Measurements from ENCODE around the gene SEMA6A.

The SEMA6A gene

DNA sequence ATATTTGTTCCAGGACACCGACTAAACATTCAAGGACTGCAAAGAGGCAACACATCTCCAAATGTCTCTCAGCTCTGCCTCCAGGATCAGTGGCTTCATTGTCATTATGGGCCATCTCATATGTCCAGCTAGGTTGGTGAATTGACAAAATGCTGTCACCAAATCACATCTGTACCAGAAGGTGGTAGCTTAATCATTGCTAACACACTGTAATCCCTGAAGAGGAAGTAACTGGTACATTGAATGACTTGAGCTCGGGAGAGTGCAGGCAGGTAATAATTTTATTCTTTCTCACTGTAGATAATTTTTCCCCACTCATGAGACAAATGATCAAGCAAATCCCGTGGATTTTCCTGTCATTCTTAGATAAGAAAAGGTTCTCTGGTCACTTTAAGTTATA lies 169.8 kb downstream of the SEMA6A start:
- no peak for ATAC-seq
- TF ChIP-seq SNAI2 (CRISPR knock-in tag; IDR thresholded peaks at IDR 0.05): no peak
- TF ChIP-seq, protein P1, sequence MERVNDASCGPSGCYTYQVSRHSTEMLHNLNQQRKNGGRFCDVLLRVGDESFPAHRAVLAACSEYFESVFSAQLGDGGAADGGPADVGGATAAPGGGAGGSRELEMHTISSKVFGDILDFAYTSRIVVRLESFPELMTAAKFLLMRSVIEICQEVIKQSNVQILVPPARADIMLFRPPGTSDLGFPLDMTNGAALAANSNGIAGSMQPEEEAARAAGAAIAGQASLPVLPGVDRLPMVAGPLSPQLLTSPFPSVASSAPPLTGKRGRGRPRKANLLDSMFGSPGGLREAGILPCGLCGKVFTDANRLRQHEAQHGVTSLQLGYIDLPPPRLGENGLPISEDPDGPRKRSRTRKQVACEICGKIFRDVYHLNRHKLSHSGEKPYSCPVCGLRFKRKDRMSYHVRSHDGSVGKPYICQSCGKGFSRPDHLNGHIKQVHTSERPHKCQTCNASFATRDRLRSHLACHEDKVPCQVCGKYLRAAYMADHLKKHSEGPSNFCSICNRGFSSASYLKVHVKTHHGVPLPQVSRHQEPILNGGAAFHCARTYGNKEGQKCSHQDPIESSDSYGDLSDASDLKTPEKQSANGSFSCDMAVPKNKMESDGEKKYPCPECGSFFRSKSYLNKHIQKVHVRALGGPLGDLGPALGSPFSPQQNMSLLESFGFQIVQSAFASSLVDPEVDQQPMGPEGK (CRISPR knock-in tag; IDR thresholded peaks at IDR 0.05; ENCODE audit: borderline replicate concordance): no peak

DNA sequence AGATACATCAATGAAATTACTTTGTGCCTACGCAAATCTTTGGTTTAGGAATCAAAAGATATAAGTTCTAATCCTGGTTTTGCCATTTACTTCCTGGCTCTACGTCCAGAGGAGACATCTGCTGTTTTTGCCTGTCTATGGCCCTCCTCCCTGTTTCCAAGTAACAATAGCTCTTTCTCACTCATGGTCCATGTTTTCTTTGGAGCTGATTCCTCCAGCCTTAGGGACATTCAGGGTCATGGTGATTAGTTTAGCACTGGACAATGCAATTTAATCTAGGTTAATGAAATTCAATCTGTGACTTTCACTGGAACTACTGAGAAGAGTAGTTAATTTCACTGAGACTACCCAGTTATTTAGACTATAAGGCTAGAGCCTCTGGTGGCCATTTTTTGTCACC lies 170.6 kb downstream of the SEMA6A start:
- TF ChIP-seq ZNF8 (CRISPR knock-in tag; IDR thresholded peaks at IDR 0.05): no peak
- TF ChIP-seq SNAI2 (CRISPR knock-in tag; IDR thresholded peaks at IDR 0.05): no peak
- TF ChIP-seq, protein P2, sequence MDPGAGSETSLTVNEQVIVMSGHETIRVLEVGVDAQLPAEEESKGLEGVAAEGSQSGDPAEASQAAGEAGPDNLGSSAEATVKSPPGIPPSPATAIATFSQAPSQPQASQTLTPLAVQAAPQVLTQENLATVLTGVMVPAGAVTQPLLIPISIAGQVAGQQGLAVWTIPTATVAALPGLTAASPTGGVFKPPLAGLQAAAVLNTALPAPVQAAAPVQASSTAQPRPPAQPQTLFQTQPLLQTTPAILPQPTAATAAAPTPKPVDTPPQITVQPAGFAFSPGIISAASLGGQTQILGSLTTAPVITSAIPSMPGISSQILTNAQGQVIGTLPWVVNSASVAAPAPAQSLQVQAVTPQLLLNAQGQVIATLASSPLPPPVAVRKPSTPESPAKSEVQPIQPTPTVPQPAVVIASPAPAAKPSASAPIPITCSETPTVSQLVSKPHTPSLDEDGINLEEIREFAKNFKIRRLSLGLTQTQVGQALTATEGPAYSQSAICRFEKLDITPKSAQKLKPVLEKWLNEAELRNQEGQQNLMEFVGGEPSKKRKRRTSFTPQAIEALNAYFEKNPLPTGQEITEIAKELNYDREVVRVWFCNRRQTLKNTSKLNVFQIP (CRISPR knock-in tag; IDR thresholded peaks at IDR 0.05; ENCODE audit: borderline replicate concordance, low read depth): no peak
- 0 out of 2 replicates have a peak, but pooled peaks have one; percentile 17 for TF ChIP-seq TCF4 (CRISPR knock-in tag; IDR thresholded peaks at IDR 0.05; ENCODE audit: borderline replicate concordance)
- no peak for TF ChIP-seq RARB (CRISPR knock-in tag; IDR thresholded peaks at IDR 0.05)
- no peak for TF ChIP-seq OSR1 (CRISPR knock-in tag; IDR thresholded peaks at IDR 0.05)
- ATAC-seq: no peak; the same call in 2 of the 3 replicates

DNA sequence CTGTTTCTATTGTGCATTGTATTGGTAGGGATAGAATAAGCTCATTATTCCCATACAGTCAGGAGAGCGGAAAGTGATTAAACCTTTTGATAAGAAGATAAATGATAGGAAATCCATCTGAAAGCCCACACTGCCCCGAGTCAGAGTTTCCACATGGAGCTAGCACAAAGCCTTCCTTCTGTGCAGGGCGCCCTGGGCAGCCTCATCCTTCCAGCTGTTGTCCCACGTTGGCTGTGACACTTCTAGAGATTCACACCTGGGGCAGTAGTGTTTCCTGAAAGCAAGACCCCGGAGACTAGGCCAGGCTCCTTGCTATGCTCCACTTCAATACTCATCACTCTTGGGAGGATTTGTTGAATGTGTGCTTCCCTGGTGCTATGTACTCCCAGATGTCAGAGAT lies 172.4 kb downstream of the SEMA6A start:
- no peak for ATAC-seq
- TF ChIP-seq TCF4 (CRISPR knock-in tag; IDR thresholded peaks at IDR 0.05; ENCODE audit: borderline replicate concordance): no peak

DNA sequence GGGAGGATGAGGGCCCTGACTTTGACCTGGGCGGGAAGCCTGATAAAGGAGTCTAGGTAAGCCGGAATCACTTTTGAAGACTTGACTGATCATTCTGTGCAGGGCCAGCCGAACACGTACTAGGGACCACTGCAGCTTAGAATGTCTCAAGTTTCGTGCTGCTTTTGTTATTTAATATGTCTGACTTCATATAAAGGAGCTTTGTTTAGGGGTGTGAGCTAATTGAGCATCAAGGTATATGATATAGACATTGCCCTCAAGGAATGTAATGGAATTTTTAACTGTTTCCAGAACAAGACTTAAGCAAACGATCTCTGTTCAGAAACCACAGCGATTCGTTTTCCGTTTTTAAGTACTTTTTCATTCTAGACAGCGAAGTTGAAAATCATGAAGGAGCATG lies 173.0 kb downstream of the SEMA6A start:
- TF ChIP-seq ZNF70 (CRISPR knock-in tag; IDR thresholded peaks at IDR 0.05) (no peak), TCF4 (CRISPR knock-in tag; IDR thresholded peaks at IDR 0.05; ENCODE audit: borderline replicate concordance) (no peak), ZNF565 (CRISPR knock-in tag; conservative IDR thresholded peaks at IDR 0.05; ENCODE audit: low read depth) (no peak), RARB (CRISPR knock-in tag; IDR thresholded peaks at IDR 0.05) (no peak), ZNF8 (CRISPR knock-in tag; IDR thresholded peaks at IDR 0.05) (no peak), ISL1 (CRISPR knock-in tag; IDR thresholded peaks at IDR 0.05) (no peak), SNAI2 (CRISPR knock-in tag; IDR thresholded peaks at IDR 0.05) (no peak), GLIS3 (CRISPR knock-in tag; IDR thresholded peaks at IDR 0.05) (no peak), OSR1 (CRISPR knock-in tag; IDR thresholded peaks at IDR 0.05) (no peak), TOX (CRISPR knock-in tag; IDR thresholded peaks at IDR 0.05; ENCODE audit: borderline replicate concordance) (no peak), BACH2 (CRISPR knock-in tag; IDR thresholded peaks at IDR 0.05; ENCODE audit: borderline replicate concordance) (no peak), PPARA (CRISPR knock-in tag; IDR thresholded peaks at IDR 0.05; ENCODE audit: borderline replicate concordance) (no peak), ARNTL (CRISPR knock-in tag; IDR thresholded peaks at IDR 0.05; ENCODE audit: borderline replicate concordance, low read depth) (no peak), ESRRG (CRISPR knock-in tag; IDR thresholded peaks at IDR 0.05) (no peak)
- TF ChIP-seq, protein P3, sequence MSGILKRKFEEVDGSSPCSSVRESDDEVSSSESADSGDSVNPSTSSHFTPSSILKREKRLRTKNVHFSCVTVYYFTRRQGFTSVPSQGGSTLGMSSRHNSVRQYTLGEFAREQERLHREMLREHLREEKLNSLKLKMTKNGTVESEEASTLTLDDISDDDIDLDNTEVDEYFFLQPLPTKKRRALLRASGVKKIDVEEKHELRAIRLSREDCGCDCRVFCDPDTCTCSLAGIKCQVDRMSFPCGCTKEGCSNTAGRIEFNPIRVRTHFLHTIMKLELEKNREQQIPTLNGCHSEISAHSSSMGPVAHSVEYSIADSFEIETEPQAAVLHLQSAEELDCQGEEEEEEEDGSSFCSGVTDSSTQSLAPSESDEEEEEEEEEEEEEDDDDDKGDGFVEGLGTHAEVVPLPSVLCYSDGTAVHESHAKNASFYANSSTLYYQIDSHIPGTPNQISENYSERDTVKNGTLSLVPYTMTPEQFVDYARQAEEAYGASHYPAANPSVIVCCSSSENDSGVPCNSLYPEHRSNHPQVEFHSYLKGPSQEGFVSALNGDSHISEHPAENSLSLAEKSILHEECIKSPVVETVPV (CRISPR knock-in tag; IDR thresholded peaks at IDR 0.05): no peak
- TF ChIP-seq, protein P1 (CRISPR knock-in tag; IDR thresholded peaks at IDR 0.05; ENCODE audit: borderline replicate concordance): no peak
- TF ChIP-seq, protein P4, sequence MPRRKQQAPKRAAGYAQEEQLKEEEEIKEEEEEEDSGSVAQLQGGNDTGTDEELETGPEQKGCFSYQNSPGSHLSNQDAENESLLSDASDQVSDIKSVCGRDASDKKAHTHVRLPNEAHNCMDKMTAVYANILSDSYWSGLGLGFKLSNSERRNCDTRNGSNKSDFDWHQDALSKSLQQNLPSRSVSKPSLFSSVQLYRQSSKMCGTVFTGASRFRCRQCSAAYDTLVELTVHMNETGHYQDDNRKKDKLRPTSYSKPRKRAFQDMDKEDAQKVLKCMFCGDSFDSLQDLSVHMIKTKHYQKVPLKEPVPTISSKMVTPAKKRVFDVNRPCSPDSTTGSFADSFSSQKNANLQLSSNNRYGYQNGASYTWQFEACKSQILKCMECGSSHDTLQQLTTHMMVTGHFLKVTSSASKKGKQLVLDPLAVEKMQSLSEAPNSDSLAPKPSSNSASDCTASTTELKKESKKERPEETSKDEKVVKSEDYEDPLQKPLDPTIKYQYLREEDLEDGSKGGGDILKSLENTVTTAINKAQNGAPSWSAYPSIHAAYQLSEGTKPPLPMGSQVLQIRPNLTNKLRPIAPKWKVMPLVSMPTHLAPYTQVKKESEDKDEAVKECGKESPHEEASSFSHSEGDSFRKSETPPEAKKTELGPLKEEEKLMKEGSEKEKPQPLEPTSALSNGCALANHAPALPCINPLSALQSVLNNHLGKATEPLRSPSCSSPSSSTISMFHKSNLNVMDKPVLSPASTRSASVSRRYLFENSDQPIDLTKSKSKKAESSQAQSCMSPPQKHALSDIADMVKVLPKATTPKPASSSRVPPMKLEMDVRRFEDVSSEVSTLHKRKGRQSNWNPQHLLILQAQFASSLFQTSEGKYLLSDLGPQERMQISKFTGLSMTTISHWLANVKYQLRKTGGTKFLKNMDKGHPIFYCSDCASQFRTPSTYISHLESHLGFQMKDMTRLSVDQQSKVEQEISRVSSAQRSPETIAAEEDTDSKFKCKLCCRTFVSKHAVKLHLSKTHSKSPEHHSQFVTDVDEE (CRISPR knock-in tag; IDR thresholded peaks at IDR 0.05): no peak
- TF ChIP-seq, protein P2 (CRISPR knock-in tag; IDR thresholded peaks at IDR 0.05; ENCODE audit: borderline replicate concordance, low read depth): no peak
- TF ChIP-seq, protein P5, sequence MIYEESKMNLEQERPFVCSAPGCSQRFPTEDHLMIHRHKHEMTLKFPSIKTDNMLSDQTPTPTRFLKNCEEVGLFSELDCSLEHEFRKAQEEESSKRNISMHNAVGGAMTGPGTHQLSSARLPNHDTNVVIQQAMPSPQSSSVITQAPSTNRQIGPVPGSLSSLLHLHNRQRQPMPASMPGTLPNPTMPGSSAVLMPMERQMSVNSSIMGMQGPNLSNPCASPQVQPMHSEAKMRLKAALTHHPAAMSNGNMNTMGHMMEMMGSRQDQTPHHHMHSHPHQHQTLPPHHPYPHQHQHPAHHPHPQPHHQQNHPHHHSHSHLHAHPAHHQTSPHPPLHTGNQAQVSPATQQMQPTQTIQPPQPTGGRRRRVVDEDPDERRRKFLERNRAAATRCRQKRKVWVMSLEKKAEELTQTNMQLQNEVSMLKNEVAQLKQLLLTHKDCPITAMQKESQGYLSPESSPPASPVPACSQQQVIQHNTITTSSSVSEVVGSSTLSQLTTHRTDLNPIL (CRISPR knock-in tag; IDR thresholded peaks at IDR 0.05; ENCODE audit: low read depth): no peak
- ATAC-seq: no peak
